ACC112 (cell line): ENCODE measurements around the gene OPRL1.
A peak's percentile ranks its signal among the peaks of the same experiment; 100 is the strongest.

ENCODE experiments used
- H2AFZ ChIP-seq: fragments of 200-600 bp; sonication (generic); one replicate; pipeline ENCODE4 v1.6.0; 2017; ENCODE audit warnings: antibody characterized with exemption, low read length; ENCODE audit not compliant: unreplicated experiment
- H3K27ac ChIP-seq: fragments of 200-600 bp; sonication (generic); 2 replicates; pipeline ENCODE4 v1.5.1; 2014; ENCODE audit warnings: low read depth, mild to moderate bottlenecking, antibody characterized with exemption, low read length, moderate library complexity
- H3K27me3 ChIP-seq: fragments of 200-600 bp; sonication (generic); 2 replicates; pipeline ENCODE4 v1.6.1; 2014; ENCODE audit warnings: mild to moderate bottlenecking, antibody characterized with exemption, low read length, moderate library complexity, mixed read lengths; ENCODE audit not compliant: insufficient read depth
- H3K36me3 ChIP-seq: fragments of 200-600 bp; sonication (generic); 2 replicates; pipeline ENCODE4 v1.6.1; 2016; ENCODE audit warnings: mild to moderate bottlenecking, antibody characterized with exemption, low read length, moderate library complexity, mixed read lengths; ENCODE audit not compliant: insufficient read depth
- H3K4me1 ChIP-seq: fragments of 200-600 bp; sonication (generic); one replicate; pipeline ENCODE4 v1.6.1; 2016; ENCODE audit warnings: low read length, mixed read lengths; ENCODE audit not compliant: insufficient read depth, unreplicated experiment, control insufficient read depth
- H3K4me3 ChIP-seq: fragments of 200-600 bp; sonication (generic); 2 replicates; pipeline ENCODE4 v1.5.1; 2014; ENCODE audit warnings: mild to moderate bottlenecking, low read depth, low read length
- H3K79me2 ChIP-seq: fragments of 200-600 bp; sonication (generic); one replicate; pipeline ENCODE4 v1.6.0; 2016; ENCODE audit warnings: low read length; ENCODE audit not compliant: control insufficient read depth, unreplicated experiment, insufficient read depth

Gene OPRL1

GRCh38 chr20:64080013-64080812 lies at the start of gene OPRL1:
TSS of gene OPRL1 (plus strand) at chr20:64080082. CDS start at chr20:64092721, 12,639 bp downstream.
- peaks cover 5% of the 10 kb centered on the region for H3K79me2 ChIP-seq
- H3K4me1 ChIP-seq = peaks cover 23% of the 10 kb centered on the region
- no peaks in the 10 kb centered on the region for H3K36me3 ChIP-seq
- H3K27me3 ChIP-seq = peaks cover 16% of the 10 kb centered on the region
- H3K4me3 ChIP-seq = peak within 1 kb of the TSS; percentile 98
- H2AFZ ChIP-seq = peak within 1 kb of the TSS; percentile 93
- no peak within 1 kb of the TSS for H3K27ac ChIP-seq

- H2AFZ ChIP-seq = no peak overlapping the region
- H3K79me2 ChIP-seq = no peaks in the 10 kb centered on the region
- H3K4me1 ChIP-seq = peaks cover 4% of the 10 kb centered on the region
- peaks cover 23% of the 10 kb centered on the region; the same call in 1 of the 2 replicates for H3K36me3 ChIP-seq
- H3K27me3 ChIP-seq = no peaks in the 10 kb centered on the region
- H3K27ac ChIP-seq = no peak overlapping the region
- H3K4me3 ChIP-seq = no peak overlapping the region
Measured at GRCh38 chr20:64030371-64031134, 49.3 kb upstream of the OPRL1 start.

GRCh38 chr20:64031822-64032314 lies 48.0 kb upstream of the OPRL1 start:
- no peaks in the 10 kb centered on the region for H3K27me3 ChIP-seq
- no peak overlapping the region for H3K4me3 ChIP-seq
- H3K4me1 ChIP-seq = peaks cover 4% of the 10 kb centered on the region
- H3K79me2 ChIP-seq = no peaks in the 10 kb centered on the region
- H3K36me3 ChIP-seq = peaks cover 20% of the 10 kb centered on the region; the same call in 1 of the 2 replicates
- no peak overlapping the region for H3K27ac ChIP-seq
- H2AFZ ChIP-seq = no peak overlapping the region

- peaks cover 11% of the 10 kb centered on the region for H3K27me3 ChIP-seq
- peaks cover 12% of the 10 kb centered on the region; the same call in 1 of the 2 replicates for H3K36me3 ChIP-seq
- H3K27ac ChIP-seq = no peak overlapping the region
- no peak overlapping the region for H2AFZ ChIP-seq
- no peak overlapping the region for H3K4me3 ChIP-seq
- peaks cover 4% of the 10 kb centered on the region for H3K4me1 ChIP-seq
- H3K79me2 ChIP-seq = no peaks in the 10 kb centered on the region
Measured at GRCh38 chr20:64032706-64033624, 46.9 kb upstream of the OPRL1 start.

GRCh38 chr20:64033981-64034493 lies 45.8 kb upstream of the OPRL1 start:
- no peak overlapping the region for H3K27ac ChIP-seq
- H3K36me3 ChIP-seq = peaks cover 6% of the 10 kb centered on the region; the same call in 1 of the 2 replicates

GRCh38 chr20:64035066-64035932 lies 44.6 kb upstream of the OPRL1 start:
- H3K27ac ChIP-seq = no peak overlapping the region
- no peak overlapping the region for H3K4me3 ChIP-seq
- no peak overlapping the region for H2AFZ ChIP-seq
- peaks cover 18% of the 10 kb centered on the region for H3K27me3 ChIP-seq
- H3K79me2 ChIP-seq = no peaks in the 10 kb centered on the region
- H3K36me3 ChIP-seq = peaks cover 2% of the 10 kb centered on the region; the same call in 1 of the 2 replicates
- peaks cover 4% of the 10 kb centered on the region for H3K4me1 ChIP-seq

More at GRCh38 chr20:64033981-64034493, 45.8 kb upstream of the OPRL1 start:
- H3K4me1 ChIP-seq = peaks cover 4% of the 10 kb centered on the region
- H3K79me2 ChIP-seq = no peaks in the 10 kb centered on the region
- H3K27me3 ChIP-seq = peaks cover 13% of the 10 kb centered on the region
- no peak overlapping the region for H2AFZ ChIP-seq
- H3K4me3 ChIP-seq = no peak overlapping the region

- Histone ChIP-seq H3K79me2 (no peaks in the 10 kb centered on the region), H2AFZ (no peak within 1 kb of the TSS), H3K36me3 (no peaks in the 10 kb centered on the region), H3K4me3 (no peak within 1 kb of the TSS), H3K27me3 (peaks cover 23% of the 10 kb centered on the region), H3K4me1 (peaks cover 4% of the 10 kb centered on the region), H3K27ac (no peak within 1 kb of the TSS)
Measured at GRCh38 chr20:64035933-64036345, 43.9 kb upstream of the OPRL1 start, which contains the start of gene C20orf204. TSS of gene C20orf204 (plus strand) at chr20:64036182. CDS start at chr20:64036324, 142 bp downstream.

GRCh38 chr20:64036346-64037198 lies 43.3 kb upstream of the OPRL1 start:
- no peak overlapping the region for H3K27ac ChIP-seq
- no peak overlapping the region for H3K4me3 ChIP-seq

GRCh38 chr20:64037199-64037497 lies 42.7 kb upstream of the OPRL1 start:
- Histone ChIP-seq H3K27me3 (peaks cover 35% of the 10 kb centered on the region), H3K4me3 (no peak overlapping the region), H3K27ac (no peak overlapping the region), H3K79me2 (no peaks in the 10 kb centered on the region), H3K36me3 (no peaks in the 10 kb centered on the region), H3K4me1 (peaks cover 4% of the 10 kb centered on the region), H2AFZ (no peak overlapping the region)

More at GRCh38 chr20:64036346-64037198, 43.3 kb upstream of the OPRL1 start:
- Histone ChIP-seq H3K79me2 (no peaks in the 10 kb centered on the region), H3K36me3 (no peaks in the 10 kb centered on the region), H3K4me1 (peaks cover 4% of the 10 kb centered on the region), H2AFZ (no peak overlapping the region), H3K27me3 (peaks cover 29% of the 10 kb centered on the region)
